RWPE2 (cell line): ENCODE measurements around the gene NIPAL3.

Experiments used
- ATAC-seq: fragments of 200-7000 bp; cut with Tn5 transposase; 3 replicates; pipeline ENCODE4 v1.9.1; 2021; ENCODE audit warnings: low read depth
- DNase-seq: peaks from one replicate; pipeline ENCODE4 v3.0.0-alpha.2; 2020; ENCODE audit warnings: low spot score
- H3K27ac ChIP-seq: fragments of 450-650 bp; 2 replicates; pipeline ENCODE4 v1.5.1; 2017; ENCODE audit warnings: mild to moderate bottlenecking; ENCODE audit not compliant: poor library complexity, severe bottlenecking
- H3K27me3 ChIP-seq: fragments of 250-450 bp; sonication (Bioruptor Pico); 2 replicates; pipeline ENCODE4 v1.5.1; 2021; ENCODE audit warnings: mild to moderate bottlenecking, moderate library complexity; ENCODE audit not compliant: insufficient read depth, poor library complexity, severe bottlenecking
- H3K36me3 ChIP-seq: fragments of 250-450 bp; sonication (Bioruptor Pico); 2 replicates; pipeline ENCODE4 v1.5.1; 2020; ENCODE audit warnings: low read depth, mild to moderate bottlenecking, moderate library complexity
- H3K4me1 ChIP-seq: fragments of 250-450 bp; sonication (Bioruptor Pico); 2 replicates; pipeline ENCODE4 v1.5.1; 2021; ENCODE audit warnings: mild to moderate bottlenecking, moderate library complexity; ENCODE audit not compliant: insufficient read depth, poor library complexity, severe bottlenecking
- H3K4me3 ChIP-seq: fragments of 250-450 bp; sonication (Bioruptor Pico); 2 replicates; pipeline ENCODE4 v1.5.1; 2021; ENCODE audit warnings: mild to moderate bottlenecking, moderate library complexity; ENCODE audit not compliant: severe bottlenecking
- H3K9me3 ChIP-seq: fragments of 250-450 bp; sonication (Bioruptor Pico); 2 replicates; pipeline ENCODE4 v1.5.1; 2021; ENCODE audit warnings: mild to moderate bottlenecking, moderate library complexity; ENCODE audit not compliant: severe bottlenecking
- CTCF ChIP-seq: fragments of 450-650 bp; IDR thresholded peaks from one replicate; pipeline ENCODE4 v1.5.1; 2017; ENCODE audit warnings: mild to moderate bottlenecking, moderate library complexity; ENCODE audit not compliant: poor library complexity, severe bottlenecking

NIPAL3 gene

GRCh38 chr1:24424990-24425389 is 9.4 kb downstream of the NIPAL3 start:
- no peaks in the 10 kb centered on the region for H3K4me1 ChIP-seq
- H3K27me3 ChIP-seq: no peaks in the 10 kb centered on the region
- no peak overlapping the region for H3K4me3 ChIP-seq
- no peaks in the 10 kb centered on the region for H3K9me3 ChIP-seq
- ATAC-seq: no peak
- no peak overlapping the region for H3K27ac ChIP-seq
- TF ChIP-seq CTCF: no peak
- DNase-seq: no peak
- peaks cover 36% of the 10 kb centered on the region for H3K36me3 ChIP-seq

- no peak for DNase-seq
- no peak overlapping the region for H3K4me3 ChIP-seq
- TF ChIP-seq CTCF: no peak
- H3K27ac ChIP-seq: no peak overlapping the region
- H3K36me3 ChIP-seq: peaks cover 32% of the 10 kb centered on the region
- H3K4me1 ChIP-seq: no peaks in the 10 kb centered on the region
- ATAC-seq: no peak
- H3K9me3 ChIP-seq: no peaks in the 10 kb centered on the region
- H3K27me3 ChIP-seq: no peaks in the 10 kb centered on the region
Observed at GRCh38 chr1:24425441-24425840, 9.8 kb downstream of the NIPAL3 start.

GRCh38 chr1:24425922-24426321 is 10.3 kb downstream of the NIPAL3 start:
- H3K4me1 ChIP-seq: no peaks in the 10 kb centered on the region
- no peak for ATAC-seq
- no peak for DNase-seq

GRCh38 chr1:24426744-24427544 is 11.3 kb downstream of the NIPAL3 start:
- ATAC-seq (no peak), DNase-seq (no peak)
- no peaks in the 10 kb centered on the region for H3K4me1 ChIP-seq
- no peaks in the 10 kb centered on the region for H3K27me3 ChIP-seq
- H3K4me3 ChIP-seq: no peak overlapping the region
- TF ChIP-seq CTCF: no peak
- no peaks in the 10 kb centered on the region for H3K9me3 ChIP-seq
- peaks cover 21% of the 10 kb centered on the region for H3K36me3 ChIP-seq
- no peak overlapping the region for H3K27ac ChIP-seq

More at GRCh38 chr1:24425922-24426321, 10.3 kb downstream of the NIPAL3 start:
- no peak overlapping the region for H3K27ac ChIP-seq
- H3K9me3 ChIP-seq: no peaks in the 10 kb centered on the region
- H3K36me3 ChIP-seq: peaks cover 27% of the 10 kb centered on the region
- H3K27me3 ChIP-seq: no peaks in the 10 kb centered on the region
- H3K4me3 ChIP-seq: no peak overlapping the region
- no peak for TF ChIP-seq CTCF

- DNase-seq: no peak
- no peak for ATAC-seq
- H3K36me3 ChIP-seq: peaks cover 16% of the 10 kb centered on the region
- no peaks in the 10 kb centered on the region for H3K4me1 ChIP-seq
- H3K4me3 ChIP-seq: no peak overlapping the region
- TF ChIP-seq CTCF: no peak
- H3K27ac ChIP-seq: no peak overlapping the region
- H3K27me3 ChIP-seq: no peaks in the 10 kb centered on the region
- no peaks in the 10 kb centered on the region for H3K9me3 ChIP-seq
Observed at GRCh38 chr1:24427545-24427862, 11.9 kb downstream of the NIPAL3 start.
